C4-2B (cell line): ENCODE data around the gene CD300E.

ENCODE experiments used
- ZFX ChIP-seq: fragments of 450-650 bp; IDR thresholded peaks from 2 replicates; pipeline ENCODE4 v1.6.1; 2017
- TF ChIP-seq, protein P1 (sequence below): fragments of 450-650 bp; conservative IDR thresholded peaks from 2 replicates; pipeline ENCODE4 v1.5.1; 2017; ENCODE audit warnings: mild to moderate bottlenecking

DNA sequence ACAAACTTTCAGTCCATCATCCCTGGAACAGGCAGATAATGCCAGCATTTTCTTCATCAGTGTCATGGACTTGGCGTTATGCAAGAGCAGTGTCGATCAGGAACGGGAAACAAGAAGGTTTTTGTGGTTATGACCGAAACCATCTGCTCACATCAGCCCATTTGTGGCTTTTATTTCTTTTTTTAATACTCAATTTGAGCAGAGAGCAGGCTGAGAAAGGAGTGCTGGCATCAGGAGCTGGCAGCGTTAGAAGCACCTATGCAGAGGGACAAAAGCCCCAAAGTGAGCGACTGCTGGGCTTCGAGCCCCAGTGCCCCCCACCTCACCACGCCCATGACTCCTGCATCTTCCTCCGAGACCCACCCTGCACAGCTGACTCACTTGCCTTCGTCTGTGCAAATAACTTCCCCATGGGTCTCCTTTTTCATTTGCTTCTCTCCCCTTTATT lies 16.2 kb upstream of the CD300E start:
- TF ChIP-seq, protein P1, sequence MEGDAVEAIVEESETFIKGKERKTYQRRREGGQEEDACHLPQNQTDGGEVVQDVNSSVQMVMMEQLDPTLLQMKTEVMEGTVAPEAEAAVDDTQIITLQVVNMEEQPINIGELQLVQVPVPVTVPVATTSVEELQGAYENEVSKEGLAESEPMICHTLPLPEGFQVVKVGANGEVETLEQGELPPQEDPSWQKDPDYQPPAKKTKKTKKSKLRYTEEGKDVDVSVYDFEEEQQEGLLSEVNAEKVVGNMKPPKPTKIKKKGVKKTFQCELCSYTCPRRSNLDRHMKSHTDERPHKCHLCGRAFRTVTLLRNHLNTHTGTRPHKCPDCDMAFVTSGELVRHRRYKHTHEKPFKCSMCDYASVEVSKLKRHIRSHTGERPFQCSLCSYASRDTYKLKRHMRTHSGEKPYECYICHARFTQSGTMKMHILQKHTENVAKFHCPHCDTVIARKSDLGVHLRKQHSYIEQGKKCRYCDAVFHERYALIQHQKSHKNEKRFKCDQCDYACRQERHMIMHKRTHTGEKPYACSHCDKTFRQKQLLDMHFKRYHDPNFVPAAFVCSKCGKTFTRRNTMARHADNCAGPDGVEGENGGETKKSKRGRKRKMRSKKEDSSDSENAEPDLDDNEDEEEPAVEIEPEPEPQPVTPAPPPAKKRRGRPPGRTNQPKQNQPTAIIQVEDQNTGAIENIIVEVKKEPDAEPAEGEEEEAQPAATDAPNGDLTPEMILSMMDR: no peak
- TF ChIP-seq ZFX: no peak
